Left ventricle myocardium inferior (tissue), 1 donor: ENCODE data around the gene RBMS3. TPM values are rescaled to one million over a fixed set of nuclear protein-coding genes. Genes with fewer than 3 reads are reported as not detected.

Experiments used
- DNase-seq: peaks from one replicate; pipeline ENCODE4 v3.0.0-alpha.2; 2020
- H3K27ac ChIP-seq: fragments of 200-600 bp; replicated peaks from 2 replicates; pipeline ENCODE4 v1.8.0; 2021
- H3K27me3 ChIP-seq: fragments of 200-600 bp; 2 replicates; pipeline ENCODE4 v1.8.0; 2021; ENCODE audit warnings: low read depth
- H3K36me3 ChIP-seq: fragments of 200-600 bp; 2 replicates; pipeline ENCODE4 v1.8.0; 2021
- H3K4me1 ChIP-seq: fragments of 200-600 bp; 2 replicates; pipeline ENCODE4 v1.8.0; 2021
- H3K4me3 ChIP-seq: fragments of 200-600 bp; 2 replicates; pipeline ENCODE4 v1.8.0; 2021; ENCODE audit warnings: mild to moderate bottlenecking, moderate library complexity
- H3K9me3 ChIP-seq: fragments of 200-600 bp; replicated peaks from 2 replicates; pipeline ENCODE4 v1.8.0; 2021
- CTCF ChIP-seq: fragments of 200-600 bp; IDR thresholded peaks from 2 replicates; pipeline ENCODE4 v1.8.0; 2021; ENCODE audit warnings: antibody characterized with exemption, mild to moderate bottlenecking, borderline replicate concordance
- intact Hi-C: fragments of 100-400 bp; cut with micrococcal nuclease; formaldehyde crosslinking; loops from one replicate; pipeline ENCODE4 v1.11.0; 2022
- total RNA-seq: library from RNA; stranded (reverse); fragmentation: NEBNext Ultra II Directional; extraction: Animal tissue kit (Norgen Biotek cat#: 25700); gene quantifications from one replicate; pipeline ENCODE4 v1.2.1, GENCODE V29; 2021
- donor health status: DM: no; HTN: yes; CAD: no; lungs with severe emphysema.

RBMS3 gene
- total RNA-seq, 1 donor from 2014 or later, result 25.3 TPM

- intact Hi-C loops, result loop anchor here (5.0 to 10.0 kb wide), 2 partner anchors 231 to 473 kb away; partner anchors contain the start of gene RBMS3
- no peak for DNase-seq
- Histone ChIP-seq H3K4me3 (no peak overlapping the region), H3K27me3 (no peaks in the 10 kb centered on the region), H3K4me1 (peaks cover 54% of the 10 kb centered on the region), H3K9me3 (no peaks in the 10 kb centered on the region), H3K36me3 (no peaks in the 10 kb centered on the region), H3K27ac (peak overlapping the region; percentile 10)
- no peak for TF ChIP-seq CTCF
Measured at GRCh38 chr3:29755416-29755815, 474.5 kb downstream of the RBMS3 start.

DNA sequence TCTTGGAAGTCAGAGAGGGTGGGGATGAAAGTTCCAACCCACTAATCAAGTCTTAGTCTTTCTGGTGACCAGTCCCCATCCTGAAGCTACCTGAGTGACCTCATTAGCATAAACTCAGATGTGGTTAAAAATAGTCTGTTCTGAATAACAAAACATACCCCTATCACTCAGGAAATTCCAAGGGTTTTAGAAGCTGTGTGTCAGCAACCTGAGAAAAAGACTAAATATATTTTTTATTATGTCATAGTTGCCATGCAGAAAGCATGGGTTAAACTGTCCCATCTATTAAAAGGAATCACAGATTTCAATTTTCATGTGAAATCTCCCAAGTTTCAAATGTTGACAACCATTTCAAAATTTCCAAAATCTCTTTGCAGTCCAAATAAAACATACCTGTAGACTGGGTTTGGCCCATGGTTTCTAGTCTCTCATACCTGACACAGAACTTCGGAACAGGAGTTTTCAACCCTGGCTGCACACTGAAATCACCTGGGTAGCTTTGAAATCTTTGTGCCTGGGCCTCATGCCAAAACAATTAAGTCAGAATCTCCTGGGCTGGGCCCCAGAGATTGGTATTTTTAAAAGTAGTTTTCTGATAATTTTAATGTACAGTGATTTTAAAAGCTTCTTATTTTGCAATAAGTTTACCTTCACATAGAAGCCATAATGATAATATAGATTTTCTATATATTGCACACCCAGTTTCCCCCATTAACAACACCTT, 476.3 kb downstream of the RBMS3 start:
- H3K4me3 ChIP-seq, result no peak overlapping the region
- H3K27me3 ChIP-seq, result no peaks in the 10 kb centered on the region
- no peaks in the 10 kb centered on the region for H3K36me3 ChIP-seq
- H3K27ac ChIP-seq, result peak overlapping the region; percentile 81
- TF ChIP-seq CTCF, result no peak
- DNase-seq, result no peak
- intact Hi-C loops, result loop anchor here (5.0 to 10.0 kb wide), 2 partner anchors 232 to 475 kb away; partner anchors contain the start of gene RBMS3
- H3K4me1 ChIP-seq, result peaks cover 56% of the 10 kb centered on the region
- H3K9me3 ChIP-seq, result no peaks in the 10 kb centered on the region

GRCh38 chr3:29758108-29758433, 477.2 kb downstream of the RBMS3 start:
- peaks cover 50% of the 10 kb centered on the region for H3K4me1 ChIP-seq
- intact Hi-C loops, result loop anchor here (5.0 to 10.0 kb wide), 2 partner anchors 233 to 476 kb away; partner anchors contain the start of gene RBMS3

GRCh38 chr3:29758434-29759322, 477.8 kb downstream of the RBMS3 start:
- intact Hi-C loops, result loop anchor here (5.0 to 10.0 kb wide), 2 partner anchors 234 to 476 kb away; partner anchors contain the start of gene RBMS3
- H3K9me3 ChIP-seq, result no peaks in the 10 kb centered on the region
- DNase-seq, result no peak

More at GRCh38 chr3:29758108-29758433, 477.2 kb downstream of the RBMS3 start:
- Histone ChIP-seq H3K36me3 (no peaks in the 10 kb centered on the region), H3K9me3 (no peaks in the 10 kb centered on the region), H3K4me3 (no peak overlapping the region), H3K27ac (peak overlapping the region; percentile 81), H3K27me3 (no peaks in the 10 kb centered on the region)
- DNase-seq, result no peak
- TF ChIP-seq CTCF, result no peak

More at GRCh38 chr3:29758434-29759322, 477.8 kb downstream of the RBMS3 start:
- Histone ChIP-seq H3K36me3 (no peaks in the 10 kb centered on the region), H3K4me1 (peaks cover 55% of the 10 kb centered on the region), H3K4me3 (peak overlapping the region; percentile 32), H3K27me3 (no peaks in the 10 kb centered on the region), H3K27ac (peak overlapping the region; percentile 81)
- TF ChIP-seq CTCF, result no peak
